Measurements from ENCODE around the gene STRADA.

Gene STRADA

DNA sequence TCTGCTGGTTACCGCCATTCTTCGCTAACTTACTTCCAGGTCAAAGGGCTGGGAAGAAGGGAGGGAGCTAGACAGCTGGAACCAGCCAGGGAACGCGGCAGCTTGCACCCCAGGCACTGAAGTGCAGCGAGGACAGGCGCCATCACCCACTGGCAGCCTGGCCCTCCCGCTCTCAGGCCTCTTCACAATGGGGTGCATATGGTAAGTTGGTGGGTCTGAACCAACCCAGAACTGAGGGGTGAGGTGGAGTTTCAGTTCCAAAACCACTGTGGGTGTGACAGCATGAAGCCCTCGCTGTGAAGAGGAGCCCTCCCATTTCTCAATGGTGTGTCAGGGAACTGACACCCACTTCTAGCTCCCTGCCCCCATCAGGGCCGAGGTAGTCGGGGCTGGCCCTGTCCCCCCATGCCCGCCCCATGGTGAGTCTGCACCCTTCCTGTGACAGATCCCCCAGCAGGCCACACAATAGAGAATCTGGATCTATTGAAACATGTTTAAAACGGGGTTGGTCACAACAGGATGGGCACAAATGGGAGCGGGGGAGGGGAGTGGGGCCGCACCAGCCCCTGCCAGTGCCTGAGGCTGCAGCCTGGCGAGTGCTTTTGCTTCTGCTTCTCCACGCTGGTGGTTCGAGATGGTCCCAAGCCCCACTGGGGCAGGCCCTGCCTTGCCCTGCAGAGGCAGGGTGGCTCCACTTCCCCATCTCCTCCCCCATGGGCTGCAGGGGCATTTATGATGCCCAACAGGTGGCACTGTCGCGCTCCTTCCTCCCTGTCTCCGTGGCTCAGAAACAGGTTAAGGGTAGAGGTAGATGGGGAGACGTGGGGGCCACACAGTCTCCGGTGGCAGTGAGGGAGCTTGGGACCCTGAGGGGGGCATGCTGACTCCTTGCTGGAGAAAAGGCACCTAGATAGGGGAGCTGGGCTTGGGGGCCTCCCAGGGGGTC is 44.0 kb downstream of the STRADA start:
- Mint-ChIP-seq H3K27me3 (ENCODE audit: low read depth, poor library complexity) (peaks cover 3% of the 10 kb centered on the region), H3K4me3 (peak overlapping the region; percentile 61), H3K9me3 (no peaks in the 10 kb centered on the region), H3K27ac (peak overlapping the region; percentile 87), H3K4me1 (peaks cover 58% of the 10 kb centered on the region), H3K36me3 (ENCODE audit: low read depth) (peaks cover 9% of the 10 kb centered on the region)
- TF ChIP-seq, protein P1, sequence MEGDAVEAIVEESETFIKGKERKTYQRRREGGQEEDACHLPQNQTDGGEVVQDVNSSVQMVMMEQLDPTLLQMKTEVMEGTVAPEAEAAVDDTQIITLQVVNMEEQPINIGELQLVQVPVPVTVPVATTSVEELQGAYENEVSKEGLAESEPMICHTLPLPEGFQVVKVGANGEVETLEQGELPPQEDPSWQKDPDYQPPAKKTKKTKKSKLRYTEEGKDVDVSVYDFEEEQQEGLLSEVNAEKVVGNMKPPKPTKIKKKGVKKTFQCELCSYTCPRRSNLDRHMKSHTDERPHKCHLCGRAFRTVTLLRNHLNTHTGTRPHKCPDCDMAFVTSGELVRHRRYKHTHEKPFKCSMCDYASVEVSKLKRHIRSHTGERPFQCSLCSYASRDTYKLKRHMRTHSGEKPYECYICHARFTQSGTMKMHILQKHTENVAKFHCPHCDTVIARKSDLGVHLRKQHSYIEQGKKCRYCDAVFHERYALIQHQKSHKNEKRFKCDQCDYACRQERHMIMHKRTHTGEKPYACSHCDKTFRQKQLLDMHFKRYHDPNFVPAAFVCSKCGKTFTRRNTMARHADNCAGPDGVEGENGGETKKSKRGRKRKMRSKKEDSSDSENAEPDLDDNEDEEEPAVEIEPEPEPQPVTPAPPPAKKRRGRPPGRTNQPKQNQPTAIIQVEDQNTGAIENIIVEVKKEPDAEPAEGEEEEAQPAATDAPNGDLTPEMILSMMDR (IDR thresholded peaks at IDR 0.05) = no peak
- no peak for DNase-seq

DNA sequence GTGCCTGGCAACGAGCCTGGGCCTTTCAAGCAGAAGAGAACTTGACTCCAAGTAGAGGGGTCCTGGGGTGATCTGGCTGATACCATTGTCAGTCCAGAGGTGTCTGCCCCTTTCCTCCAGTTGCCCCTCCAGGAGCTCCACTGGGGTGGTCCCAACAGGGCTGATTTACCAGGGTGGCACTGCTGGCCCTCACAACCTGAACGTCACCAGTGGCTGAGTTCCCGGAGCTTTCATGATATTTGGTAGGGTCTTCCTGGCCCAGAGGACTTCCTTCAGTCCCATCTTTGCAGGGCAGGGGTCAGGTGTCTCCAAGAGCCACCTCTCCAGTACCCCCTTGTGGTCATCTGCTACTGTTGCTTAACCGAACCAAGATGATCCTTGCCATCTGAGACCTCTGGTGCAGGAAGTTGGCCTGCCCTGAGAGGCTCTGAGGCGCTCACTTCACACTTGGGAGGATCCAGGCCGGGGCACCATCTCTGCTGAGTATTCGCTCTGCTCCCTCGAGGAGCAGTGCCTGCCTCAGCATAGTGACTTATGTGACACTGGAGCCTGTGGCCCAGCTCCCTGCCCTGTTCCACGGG is 45.1 kb downstream of the STRADA start:
- Mint-ChIP-seq H3K27ac (peak overlapping the region; percentile 92), H3K36me3 (ENCODE audit: low read depth) (peaks cover 14% of the 10 kb centered on the region), H3K27me3 (ENCODE audit: low read depth, poor library complexity) (peaks cover 3% of the 10 kb centered on the region), H3K9me3 (no peaks in the 10 kb centered on the region), H3K4me1 (peaks cover 50% of the 10 kb centered on the region), H3K4me3 (peak overlapping the region; percentile 50)
- DNase-seq = peak; percentile 35
- TF ChIP-seq, protein P1 (IDR thresholded peaks at IDR 0.05) = peak; percentile 53

DNA sequence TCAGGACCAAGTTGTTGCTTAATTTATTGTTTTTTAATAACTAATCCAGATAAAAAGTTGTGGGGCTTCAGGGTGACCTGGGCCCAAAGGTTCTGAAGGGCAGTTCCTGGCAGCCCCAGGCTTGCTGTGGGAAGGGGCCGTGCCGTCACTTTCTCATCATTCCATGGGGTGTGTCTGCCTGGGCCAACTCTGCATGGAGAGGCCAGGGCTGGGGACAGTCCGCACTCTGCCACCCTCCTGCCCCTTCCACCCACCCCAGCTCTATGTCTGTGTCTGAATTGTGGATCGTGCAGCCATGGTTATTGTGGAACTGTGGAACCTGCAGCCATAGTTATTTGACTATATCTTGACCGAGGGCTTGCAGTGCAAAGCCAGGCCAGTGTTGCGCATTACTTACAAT is 45.7 kb downstream of the STRADA start:
- Mint-ChIP-seq H3K27ac (peak overlapping the region; percentile 49), H3K4me3 (no peak overlapping the region), H3K36me3 (ENCODE audit: low read depth) (peaks cover 18% of the 10 kb centered on the region), H3K4me1 (peaks cover 45% of the 10 kb centered on the region), H3K9me3 (no peaks in the 10 kb centered on the region), H3K27me3 (ENCODE audit: low read depth, poor library complexity) (peaks cover 3% of the 10 kb centered on the region)
- TF ChIP-seq, protein P1 (IDR thresholded peaks at IDR 0.05) = no peak
- DNase-seq = no peak

DNA sequence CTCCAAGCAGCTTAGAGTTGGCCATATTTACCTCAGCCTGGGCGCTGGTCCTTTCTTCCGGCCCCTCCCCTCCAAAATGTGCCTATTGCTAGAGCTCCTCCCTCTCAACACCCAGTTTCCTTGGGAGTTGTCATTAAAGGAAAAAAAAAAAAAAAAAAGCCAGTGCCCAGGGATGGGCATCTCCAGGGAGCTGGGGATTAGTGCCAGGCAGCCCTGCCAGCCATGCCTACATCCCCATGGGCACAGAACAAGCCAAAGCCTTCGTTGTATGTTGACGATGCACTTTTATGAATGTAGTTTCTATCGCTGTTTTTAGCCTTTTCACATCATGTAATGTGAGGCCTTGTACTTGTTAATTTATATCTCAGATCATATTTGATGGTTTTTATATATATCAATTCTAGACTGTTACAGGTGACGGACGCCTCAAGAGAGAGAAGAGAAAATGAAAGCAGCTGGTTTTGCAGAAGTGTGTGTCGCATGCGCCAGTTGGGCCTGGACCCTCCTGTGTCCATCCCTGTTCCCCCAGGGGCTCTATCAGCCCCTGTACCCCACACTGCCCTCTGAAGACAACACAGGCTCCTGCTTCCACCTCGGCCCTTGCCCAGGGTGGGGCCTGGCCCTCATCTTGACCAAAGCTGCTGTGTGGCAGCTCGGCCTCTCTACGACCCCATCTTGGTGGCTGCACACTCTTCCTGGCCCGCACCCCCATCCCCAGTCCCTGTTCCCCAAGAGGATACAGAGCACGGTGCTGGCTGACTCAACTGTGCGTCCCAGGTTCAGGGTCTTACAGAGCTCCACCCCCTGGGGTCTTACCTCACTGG is 46.4 kb downstream of the STRADA start:
- H3K27ac Mint-ChIP-seq = no peak overlapping the region
- H3K27me3 Mint-ChIP-seq (ENCODE audit: low read depth, poor library complexity) = peaks cover 6% of the 10 kb centered on the region
- H3K4me3 Mint-ChIP-seq = no peak overlapping the region

DNA sequence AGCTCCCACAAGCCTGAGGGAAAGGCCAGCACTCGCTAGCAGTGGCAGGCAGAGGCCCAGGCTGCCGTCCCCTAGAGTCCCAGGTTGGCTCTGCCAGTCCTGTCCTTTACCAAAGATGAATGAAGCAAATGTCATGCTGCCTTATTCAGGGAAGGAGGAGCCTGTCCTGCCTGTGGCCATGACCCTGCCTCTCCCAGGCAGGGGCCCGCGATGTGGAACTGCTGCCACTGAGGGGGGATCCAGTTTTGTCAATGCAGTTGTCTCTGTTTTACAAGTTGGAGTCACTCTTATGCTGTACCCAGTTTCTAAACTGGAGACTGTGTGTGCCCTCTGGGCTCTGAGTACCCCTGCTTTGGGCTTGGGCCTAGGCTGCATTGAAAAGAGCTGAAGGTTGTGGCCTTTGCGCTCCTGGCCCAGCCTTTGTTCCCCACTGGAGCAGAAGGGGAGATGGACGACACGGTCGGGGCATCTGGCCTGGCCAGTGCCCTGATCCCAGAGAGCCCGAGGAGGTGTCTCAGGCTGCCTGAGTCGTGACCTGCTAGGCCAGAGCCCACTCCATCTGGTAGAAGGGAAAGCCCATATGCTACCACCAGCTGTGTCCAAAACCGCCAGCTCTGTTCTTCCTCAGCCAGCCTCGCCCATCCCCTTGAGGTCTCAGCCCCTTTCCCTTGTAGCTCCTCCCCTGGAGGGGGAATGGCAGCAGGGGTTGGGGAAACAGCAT is 47.2 kb downstream of the STRADA start:
- DNase-seq = no peak
- TF ChIP-seq, protein P1 (IDR thresholded peaks at IDR 0.05) = no peak
- no peaks in the 10 kb centered on the region for H3K9me3 Mint-ChIP-seq
- peaks cover 6% of the 10 kb centered on the region for H3K27me3 Mint-ChIP-seq (ENCODE audit: low read depth, poor library complexity)
- peaks cover 45% of the 10 kb centered on the region for H3K4me1 Mint-ChIP-seq
- H3K4me3 Mint-ChIP-seq = no peak overlapping the region
- H3K36me3 Mint-ChIP-seq (ENCODE audit: low read depth) = peaks cover 26% of the 10 kb centered on the region
- H3K27ac Mint-ChIP-seq = peak overlapping the region; percentile 54

More for the DNA sequence above, 46.4 kb downstream of the STRADA start:
- TF ChIP-seq, protein P1 (IDR thresholded peaks at IDR 0.05) = no peak
- Mint-ChIP-seq H3K36me3 (ENCODE audit: low read depth) (peaks cover 25% of the 10 kb centered on the region), H3K9me3 (no peaks in the 10 kb centered on the region), H3K4me1 (peaks cover 45% of the 10 kb centered on the region)
- no peak for DNase-seq

Measured in nephron progenitor cell (in vitro differentiated cells).